Right atrium auricular region (tissue), 2 donors: ENCODE measurements around the gene PAX5. TPM values are rescaled to one million over a fixed set of nuclear protein-coding genes. Genes with fewer than 3 reads are reported as not detected.

ENCODE experiments used
- DNase-seq: peaks from one replicate; pipeline ENCODE4 v3.0.0-alpha.2; 2019; ENCODE audit warnings: low spot score
- H3K27ac ChIP-seq, 2 donors: fragments of 200-600 bp; sonication (generic); 1 replicate in 1 of 2; 2 replicates in 1 of 2; pipeline ENCODE4 v1.5.1; 2016 to 2019
- H3K27me3 ChIP-seq, 2 donors: fragments of 200-600 bp; sonication (generic); one replicate each; pipeline versions ENCODE4 v1.5.1 to v1.6.0; 2017 to 2019
- H3K36me3 ChIP-seq: fragments of 200-600 bp; sonication (generic); one replicate; pipeline ENCODE4 v1.5.1; 2016
- H3K4me1 ChIP-seq, 2 donors: fragments of 200-600 bp; sonication (generic); one replicate each; pipeline versions ENCODE4 v1.5.1 to v1.6.0; 2017 to 2019
- H3K4me3 ChIP-seq, 2 donors: fragments of 200-600 bp; sonication (generic); 1 replicate in 1 of 2; 2 replicates in 1 of 2; pipeline ENCODE4 v1.5.1; 2017 to 2019; ENCODE audit warnings: mild to moderate bottlenecking in 1 of 2, moderate library complexity in 1 of 2
- H3K9me3 ChIP-seq, 2 donors: fragments of 200-600 bp; sonication (generic); one replicate each; pipeline ENCODE4 v1.5.1; 2019
- total RNA-seq, 2 donors: library from RNA; depleted of rRNA; stranded (reverse); fragments of >200 nt; gene quantifications; one replicate each; pipeline ENCODE4 v1.1.0, GENCODE V29; 2016
- TF ChIP-seq, protein P1 (sequence below), 2 donors: fragments of 200-600 bp; sonication (generic); IDR thresholded peaks; one replicate each; pipeline ENCODE4 v1.5.1; 2019; ENCODE audit warnings: antibody characterized with exemption in 2 of 2

The PAX5 gene
- total RNA-seq, 2 donors from 2014 or later = 0.59 TPM; not detected in 1

DNA sequence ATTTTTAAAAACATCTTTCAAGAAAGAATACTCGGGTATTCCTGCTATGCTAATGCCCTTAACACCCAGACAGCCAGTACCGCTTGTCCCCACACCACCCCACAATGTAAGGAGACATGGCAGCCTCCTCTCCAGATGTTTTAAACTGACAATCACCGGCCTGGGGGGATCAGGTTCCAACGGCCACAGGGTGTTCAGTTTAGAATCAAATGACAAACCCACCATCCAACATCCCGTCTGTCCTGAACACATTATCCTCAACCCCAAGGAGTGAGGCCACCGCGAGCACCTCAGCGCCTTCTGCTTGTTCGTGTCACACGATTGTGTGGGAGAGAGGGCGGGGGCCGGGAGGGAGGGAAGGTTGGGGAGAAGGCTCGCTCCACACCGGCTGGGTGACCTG is 152.8 kb downstream of the PAX5 start:
- no peaks in the 10 kb centered on the region for H3K9me3 ChIP-seq
- H3K4me1 ChIP-seq = no peaks in the 10 kb centered on the region
- no peak for DNase-seq
- H3K36me3 ChIP-seq = no peaks in the 10 kb centered on the region
- H3K27ac ChIP-seq = no peak overlapping the region
- TF ChIP-seq, protein P1, sequence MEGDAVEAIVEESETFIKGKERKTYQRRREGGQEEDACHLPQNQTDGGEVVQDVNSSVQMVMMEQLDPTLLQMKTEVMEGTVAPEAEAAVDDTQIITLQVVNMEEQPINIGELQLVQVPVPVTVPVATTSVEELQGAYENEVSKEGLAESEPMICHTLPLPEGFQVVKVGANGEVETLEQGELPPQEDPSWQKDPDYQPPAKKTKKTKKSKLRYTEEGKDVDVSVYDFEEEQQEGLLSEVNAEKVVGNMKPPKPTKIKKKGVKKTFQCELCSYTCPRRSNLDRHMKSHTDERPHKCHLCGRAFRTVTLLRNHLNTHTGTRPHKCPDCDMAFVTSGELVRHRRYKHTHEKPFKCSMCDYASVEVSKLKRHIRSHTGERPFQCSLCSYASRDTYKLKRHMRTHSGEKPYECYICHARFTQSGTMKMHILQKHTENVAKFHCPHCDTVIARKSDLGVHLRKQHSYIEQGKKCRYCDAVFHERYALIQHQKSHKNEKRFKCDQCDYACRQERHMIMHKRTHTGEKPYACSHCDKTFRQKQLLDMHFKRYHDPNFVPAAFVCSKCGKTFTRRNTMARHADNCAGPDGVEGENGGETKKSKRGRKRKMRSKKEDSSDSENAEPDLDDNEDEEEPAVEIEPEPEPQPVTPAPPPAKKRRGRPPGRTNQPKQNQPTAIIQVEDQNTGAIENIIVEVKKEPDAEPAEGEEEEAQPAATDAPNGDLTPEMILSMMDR (IDR thresholded peaks at IDR 0.05) = no peak
- no peaks in the 10 kb centered on the region for H3K27me3 ChIP-seq
- H3K4me3 ChIP-seq = no peak overlapping the region

DNA sequence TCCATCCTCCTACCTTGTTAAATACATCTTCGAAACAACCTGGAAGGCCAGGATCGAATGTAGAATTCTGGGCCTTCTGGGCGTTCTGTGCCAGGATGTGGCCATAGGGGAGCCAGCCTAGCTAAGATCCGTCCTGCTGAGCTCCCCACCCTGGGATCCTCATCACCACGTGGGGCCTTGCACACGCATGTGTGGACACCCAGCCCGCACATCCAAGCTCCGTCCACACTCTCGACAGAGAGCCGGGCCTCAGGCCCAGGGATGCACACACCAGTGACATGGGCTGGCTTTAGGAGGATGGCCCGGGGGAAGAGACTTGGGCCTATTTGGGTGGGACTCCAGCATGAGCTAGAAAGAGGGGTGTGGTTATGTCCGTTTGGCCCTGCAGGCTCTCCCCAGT is 154.0 kb downstream of the PAX5 start:
- no peaks in the 10 kb centered on the region for H3K9me3 ChIP-seq
- no peaks in the 10 kb centered on the region for H3K27me3 ChIP-seq
- no peak for DNase-seq
- no peaks in the 10 kb centered on the region for H3K4me1 ChIP-seq
- no peak overlapping the region for H3K27ac ChIP-seq
- TF ChIP-seq, protein P1 (IDR thresholded peaks at IDR 0.05) = no peak
- H3K36me3 ChIP-seq = no peaks in the 10 kb centered on the region
- no peak overlapping the region for H3K4me3 ChIP-seq

DNA sequence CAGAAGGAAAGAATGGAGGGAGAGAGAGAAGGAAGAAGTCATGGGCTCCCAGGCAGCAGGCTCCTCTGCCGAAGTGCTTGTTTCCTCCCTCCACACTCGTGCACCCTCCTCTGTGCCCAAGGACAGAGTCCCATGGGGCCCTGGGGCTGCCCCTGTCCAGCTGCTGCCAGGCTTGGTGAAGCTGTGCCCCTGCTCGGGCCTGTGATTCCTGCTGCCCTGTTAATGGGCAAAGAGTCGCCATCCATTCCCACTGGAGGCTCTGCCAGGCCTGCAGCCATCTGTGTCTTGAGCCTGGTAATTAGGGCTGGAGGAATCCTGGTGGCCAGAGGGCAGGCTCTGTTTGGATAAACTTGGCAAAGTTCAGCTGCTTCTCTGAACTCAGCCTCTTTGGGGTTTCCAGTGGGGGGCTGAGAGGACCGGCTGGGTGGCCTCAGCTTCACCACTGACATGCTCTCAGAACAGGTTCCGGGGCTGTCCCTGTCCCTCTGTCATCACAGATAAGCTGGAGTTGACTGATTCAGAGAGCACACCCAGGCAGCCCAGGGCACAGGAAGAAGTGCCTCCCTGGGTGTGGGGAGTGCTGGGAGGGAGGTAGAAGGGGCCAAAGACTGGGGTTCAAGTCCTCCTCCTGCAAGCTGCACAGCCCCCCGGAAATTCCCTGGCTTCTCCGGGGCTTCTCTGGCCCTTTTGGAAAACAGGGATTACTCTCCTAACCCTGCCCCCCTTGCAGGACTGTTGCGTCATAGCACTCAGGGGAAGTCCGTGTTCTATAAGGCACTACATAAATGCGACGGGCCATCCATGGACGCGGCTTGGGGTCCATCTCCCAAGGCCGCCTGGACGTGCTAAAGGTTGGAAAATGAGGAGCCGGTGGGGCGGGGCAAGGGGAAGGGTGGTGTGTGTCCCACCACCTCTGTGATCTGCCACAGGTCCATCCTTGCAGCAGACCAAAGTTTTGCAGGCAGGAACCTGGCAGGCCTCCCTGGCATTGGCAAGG is 154.8 kb downstream of the PAX5 start:
- TF ChIP-seq, protein P1 (IDR thresholded peaks at IDR 0.05) = no peak
- no peak overlapping the region for H3K4me3 ChIP-seq

GRCh38 chr9:36877239-36877638 is 156.8 kb downstream of the PAX5 start:
- Histone ChIP-seq H3K27me3 (no peaks in the 10 kb centered on the region), H3K4me3 (no peak overlapping the region), H3K36me3 (no peaks in the 10 kb centered on the region), H3K9me3 (no peaks in the 10 kb centered on the region), H3K4me1 (no peaks in the 10 kb centered on the region), H3K27ac (no peak overlapping the region)
- TF ChIP-seq, protein P1 (IDR thresholded peaks at IDR 0.05) = no peak
- DNase-seq = no peak

More for the DNA sequence above, 154.8 kb downstream of the PAX5 start:
- H3K27ac ChIP-seq = no peak overlapping the region
- H3K27me3 ChIP-seq = no peaks in the 10 kb centered on the region
- no peak for DNase-seq
- H3K36me3 ChIP-seq = no peaks in the 10 kb centered on the region
- no peaks in the 10 kb centered on the region for H3K9me3 ChIP-seq
- H3K4me1 ChIP-seq = no peaks in the 10 kb centered on the region

GRCh38 chr9:36876056-36876455 is 158.0 kb downstream of the PAX5 start:
- Histone ChIP-seq H3K36me3 (no peaks in the 10 kb centered on the region), H3K27me3 (no peaks in the 10 kb centered on the region), H3K4me3 (no peak overlapping the region), H3K9me3 (no peaks in the 10 kb centered on the region), H3K27ac (no peak overlapping the region), H3K4me1 (no peaks in the 10 kb centered on the region)
- TF ChIP-seq, protein P1 (IDR thresholded peaks at IDR 0.05) = no peak
- no peak for DNase-seq
